Aorta (tissue), 5 donors: ENCODE results near the gene CD86. TPM values are rescaled to one million over a fixed set of nuclear protein-coding genes. Genes with fewer than 3 reads are reported as not detected.

Experiments used
- ATAC-seq: fragments of 200-7000 bp; cut with Tn5 transposase; one replicate; pipeline ENCODE4 v1.9.1; 2022; ENCODE audit warnings: moderate library complexity; ENCODE audit not compliant: low FRiP score
- DNase-seq, 2 donors: peaks; one replicate each; pipeline ENCODE4 v3.0.0-alpha.2; 2020
- H3K27ac ChIP-seq, 2 donors: one replicate each; pipeline ENCODE4 v1.5.1; 2013; ENCODE audit warnings: low read length in 2 of 2, mild to moderate bottlenecking in 2 of 2, moderate library complexity in 2 of 2, control low read depth in 1 of 2, inconsistent platforms in 1 of 2, low read depth in 1 of 2
- H3K27me3 ChIP-seq, 2 donors: one replicate each; pipeline ENCODE4 v1.6.1; 2013; ENCODE audit warnings: control low read depth in 1 of 2, low read length in 1 of 2, mild to moderate bottlenecking in 1 of 2, moderate library complexity in 1 of 2; ENCODE audit not compliant: insufficient read depth in 2 of 2, control insufficient read depth in 1 of 2
- H3K36me3 ChIP-seq, 2 donors: one replicate each; pipeline ENCODE4 v1.6.1; 2013; ENCODE audit warnings: control low read depth in 1 of 2, low read length in 1 of 2, mild to moderate bottlenecking in 1 of 2; ENCODE audit not compliant: insufficient read depth in 2 of 2, control insufficient read depth in 1 of 2
- H3K4me1 ChIP-seq, 2 donors: one replicate each; pipeline ENCODE4 v1.6.1; 2013; ENCODE audit warnings: low read length in 2 of 2, control low read depth in 1 of 2, mild to moderate bottlenecking in 1 of 2, moderate library complexity in 1 of 2; ENCODE audit not compliant: insufficient read depth in 2 of 2, control insufficient read depth in 1 of 2
- H3K4me3 ChIP-seq, 2 donors: one replicate each; pipeline ENCODE4 v1.5.1; 2013; ENCODE audit warnings: low read length in 2 of 2, control low read depth in 1 of 2, mild to moderate bottlenecking in 1 of 2
- H3K9me3 ChIP-seq: one replicate; pipeline ENCODE4 v1.6.1; 2013; ENCODE audit warnings: mild to moderate bottlenecking, low read length; ENCODE audit not compliant: control insufficient read depth
- WGBS, 2 donors: extraction: QIAGEN DNeasy Blood & Tissue Kit; methylation state at CpG; one replicate each; pipeline ENCODE4 v1.1.7; 2013; 5-methylcytosine and 5-hydroxymethylcytosine counted together
- intact Hi-C, 2 donors: fragments of 100-400 bp; cut with DNase I; formaldehyde crosslinking; loops; one replicate each; pipeline versions ENCODE4 v1.14.2 to v1.15.0; 2022
- polyA plus RNA-seq, 2 donors: library from polyadenylated mRNA; stranded (reverse); fragments of 200-250 nt; gene quantifications; one replicate each; pipeline ENCODE4 v1.2.3, GENCODE V29; 2013
- total RNA-seq, 2 donors: library from RNA; stranded (reverse); fragmentation: NEBNext Ultra II Directional; extraction: Animal tissue kit (Norgen Biotek cat#: 25700); gene quantifications; one replicate each; pipeline ENCODE4 v1.2.1, GENCODE V29; 2021
- donor health status: healthy with polysubstance abuse.
- donor health status: Bipolar disorder and iron deficiency.
- donor health status: DM: no; HTN: no; CAD: no.
- donor health status: DM: no; HTN: no; CAD: no.
- donor health status: DM: yes; HTN: yes; CAD: no.

The CD86 gene
- total and polyA plus RNA-seq, 4 donors, result 2.6 to 19.7 (median 9.1) TPM

DNA sequence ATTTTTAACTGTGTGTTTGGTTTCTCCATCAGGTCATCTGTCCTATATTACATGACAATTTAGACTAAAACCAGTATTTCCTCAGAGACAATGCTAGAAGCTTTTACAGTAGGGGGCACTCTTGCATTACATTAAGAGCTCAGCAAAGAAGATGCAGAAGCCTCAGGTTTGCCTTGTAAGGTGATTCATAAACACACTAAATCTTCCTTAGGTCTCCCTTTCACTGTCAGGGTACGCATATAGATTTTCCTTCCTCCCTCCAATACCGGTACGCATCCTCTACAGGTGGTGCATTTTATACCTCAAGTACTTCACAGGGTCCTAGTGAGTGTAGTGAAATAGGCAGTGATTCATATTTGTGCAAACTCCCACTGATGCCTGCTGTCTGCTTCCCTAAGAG is 46.5 kb downstream of the CD86 start:
- ATAC-seq (no peak), DNase-seq (no peak)
- 28 to 59% methylated on average over 3 of the region's 3 CpGs for WGBS, 2 donors
- no peaks in the 10 kb centered on the region for H3K36me3 ChIP-seq
- intact Hi-C loops, result no loop called here
- peaks cover 1% of the 10 kb centered on the region for H3K9me3 ChIP-seq
- H3K27ac ChIP-seq, result no peak overlapping the region
- peaks cover 0 to 2% of the 10 kb centered on the region in 2 donors for H3K27me3 ChIP-seq
- no peak overlapping the region for H3K4me3 ChIP-seq
- H3K4me1 ChIP-seq, result no peaks in the 10 kb centered on the region

DNA sequence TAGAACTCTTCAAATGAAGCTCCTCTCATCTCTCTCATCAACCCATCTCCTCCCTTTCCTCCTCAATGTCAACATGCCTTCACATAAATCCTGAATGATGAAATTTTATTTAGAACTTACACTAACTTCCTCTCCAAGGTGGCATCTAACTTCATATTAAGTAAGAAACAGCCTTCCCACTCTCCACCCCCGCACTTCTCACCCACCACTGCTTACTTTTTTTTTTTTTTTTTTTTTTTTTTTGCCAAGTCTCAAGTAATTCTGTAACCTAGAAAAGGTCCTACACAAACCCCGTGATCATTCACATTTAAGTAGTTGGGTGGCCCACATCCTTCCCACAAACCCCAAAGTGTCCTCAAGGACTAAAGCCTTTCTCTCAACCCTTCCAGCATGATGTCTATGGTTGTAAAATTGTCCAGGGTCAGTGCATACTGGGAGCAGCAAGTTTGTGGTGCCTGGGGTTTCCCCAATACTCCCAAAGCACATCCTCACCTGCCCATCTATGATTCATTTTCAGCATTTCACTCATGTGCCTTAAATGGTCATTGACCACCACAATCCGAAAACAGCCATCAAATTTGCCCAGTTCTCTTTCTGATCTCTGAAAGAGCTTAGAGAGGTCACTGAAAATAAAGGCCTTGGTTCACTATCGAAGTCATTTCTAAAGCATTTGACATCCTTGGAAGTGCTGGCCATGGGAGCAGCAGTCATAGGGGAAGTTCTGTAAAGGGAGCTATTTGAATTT is 47.2 kb downstream of the CD86 start:
- no peak for DNase-seq
- H3K27me3 ChIP-seq, result peaks cover 0 to 2% of the 10 kb centered on the region in 2 donors
- WGBS, 2 donors, result 80 to 81% methylated on average over 4 of the region's 4 CpGs
- intact Hi-C loops, result no loop called here
- H3K4me1 ChIP-seq, result no peaks in the 10 kb centered on the region
- H3K27ac ChIP-seq, result no peak overlapping the region
- no peak overlapping the region for H3K4me3 ChIP-seq
- H3K36me3 ChIP-seq, result no peaks in the 10 kb centered on the region
- no peak for ATAC-seq
- peaks cover 1% of the 10 kb centered on the region for H3K9me3 ChIP-seq

DNA sequence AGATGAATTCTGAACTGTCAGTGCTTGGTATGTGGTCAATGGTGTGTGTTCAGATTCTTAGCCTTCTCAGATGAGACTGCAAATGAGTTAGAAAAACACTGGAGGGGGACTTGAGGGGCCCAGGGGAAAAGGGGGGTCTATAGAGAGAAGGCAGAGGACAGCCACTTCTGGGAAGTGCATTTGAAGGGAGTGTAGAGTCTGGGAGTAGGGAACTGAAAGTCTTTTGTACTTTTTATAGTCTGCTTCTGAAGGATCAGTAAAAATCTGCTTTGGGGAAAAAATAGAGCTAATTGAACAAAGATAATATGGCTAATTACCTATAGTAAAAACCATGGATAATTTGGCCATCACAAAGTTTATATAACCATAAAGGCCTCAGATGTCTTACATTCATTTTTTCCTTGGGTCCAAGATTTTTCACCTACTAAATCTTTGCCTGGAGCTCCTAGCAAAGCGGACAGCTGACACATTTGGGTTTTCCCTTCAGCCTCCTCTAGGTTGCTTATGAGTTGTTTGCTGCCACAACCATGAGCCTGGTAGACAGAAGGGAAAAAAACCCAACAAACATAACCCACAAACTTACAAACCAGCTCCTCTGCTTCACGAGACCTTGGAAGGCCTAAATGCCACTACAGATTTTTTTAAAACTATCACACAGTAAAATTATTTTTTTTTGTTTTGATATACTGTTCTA is 48.8 kb downstream of the CD86 start:
- no peaks in the 10 kb centered on the region for H3K9me3 ChIP-seq
- intact Hi-C loops, result no loop called here
- WGBS, 2 donors, result 79 to 85% methylated on average over 2 of the region's 2 CpGs
- no peak overlapping the region for H3K27ac ChIP-seq
- peaks cover 0 to 1% of the 10 kb centered on the region in 2 donors for H3K27me3 ChIP-seq
- no peaks in the 10 kb centered on the region for H3K4me1 ChIP-seq
- H3K36me3 ChIP-seq, result no peaks in the 10 kb centered on the region
- no peak for DNase-seq
- no peak for ATAC-seq
- H3K4me3 ChIP-seq, result no peak overlapping the region

DNA sequence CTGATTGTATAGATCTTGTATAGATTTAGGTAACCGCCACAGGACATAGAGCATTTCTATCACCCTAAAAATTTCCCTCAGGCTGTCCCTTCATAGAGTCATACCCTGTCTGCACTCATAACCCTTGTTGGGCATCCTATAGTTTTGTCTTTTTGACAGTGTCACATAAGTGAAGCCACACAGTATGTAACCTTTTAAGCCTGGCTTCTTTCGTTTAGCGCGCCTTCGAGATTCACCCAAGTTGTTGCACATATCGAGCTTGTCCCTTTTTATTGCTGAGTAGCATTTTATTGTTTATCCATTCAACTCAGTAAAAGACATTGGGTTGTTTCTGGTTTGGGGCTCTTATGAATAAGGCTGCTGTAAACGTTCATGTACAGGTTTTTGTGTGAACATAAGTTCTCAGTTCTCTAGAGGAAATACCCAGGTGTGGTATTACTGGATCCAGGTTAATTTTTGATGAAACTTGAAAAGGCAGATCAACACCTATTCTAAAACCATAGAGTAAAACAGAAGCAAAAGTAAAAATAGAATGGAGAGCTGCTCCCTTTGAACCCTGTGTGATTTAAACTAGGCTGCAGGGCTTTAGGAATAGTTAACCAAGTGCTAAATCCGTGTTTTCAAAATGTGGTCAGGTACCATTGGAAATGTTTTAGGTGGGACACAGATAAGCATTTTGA is 49.5 kb downstream of the CD86 start:
- Histone ChIP-seq H3K36me3 (no peaks in the 10 kb centered on the region), H3K4me3 (no peak overlapping the region), H3K27me3 (no peaks in the 10 kb centered on the region), H3K9me3 (no peaks in the 10 kb centered on the region), H3K4me1 (no peaks in the 10 kb centered on the region), H3K27ac (no peak overlapping the region)
- intact Hi-C loops, result no loop called here
- 83 to 84% methylated on average over 8 of the region's 8 CpGs for WGBS, 2 donors
- ATAC-seq (no peak), DNase-seq (no peak)

DNA sequence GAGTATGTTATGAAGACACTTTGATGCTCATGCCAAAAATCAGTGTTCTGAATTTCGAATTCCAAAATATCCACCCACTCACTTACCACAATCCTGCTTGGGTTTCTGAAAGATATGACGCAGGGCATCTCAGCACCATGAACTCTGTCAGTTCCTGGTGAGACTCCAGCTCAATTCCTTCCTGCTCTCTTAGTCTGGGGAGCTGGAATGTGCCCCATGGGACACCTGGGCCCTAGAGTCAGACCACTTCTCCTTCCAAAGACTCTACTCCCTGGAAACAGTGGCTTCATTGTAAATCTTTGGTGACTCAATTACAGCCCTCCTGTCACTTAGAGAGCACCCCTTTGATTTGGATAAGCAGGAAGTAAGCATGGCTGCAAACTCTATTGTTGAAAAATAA is 50.5 kb downstream of the CD86 start:
- no peak for ATAC-seq
- no peak for DNase-seq
- no peaks in the 10 kb centered on the region for H3K27me3 ChIP-seq
- 31 to 59% methylated on average over 2 of the region's 2 CpGs for WGBS, 2 donors
- H3K36me3 ChIP-seq, result no peaks in the 10 kb centered on the region
- no peaks in the 10 kb centered on the region for H3K9me3 ChIP-seq
- intact Hi-C loops, result no loop called here
- H3K27ac ChIP-seq, result no peak overlapping the region
- no peak overlapping the region for H3K4me3 ChIP-seq
- no peaks in the 10 kb centered on the region for H3K4me1 ChIP-seq

DNA sequence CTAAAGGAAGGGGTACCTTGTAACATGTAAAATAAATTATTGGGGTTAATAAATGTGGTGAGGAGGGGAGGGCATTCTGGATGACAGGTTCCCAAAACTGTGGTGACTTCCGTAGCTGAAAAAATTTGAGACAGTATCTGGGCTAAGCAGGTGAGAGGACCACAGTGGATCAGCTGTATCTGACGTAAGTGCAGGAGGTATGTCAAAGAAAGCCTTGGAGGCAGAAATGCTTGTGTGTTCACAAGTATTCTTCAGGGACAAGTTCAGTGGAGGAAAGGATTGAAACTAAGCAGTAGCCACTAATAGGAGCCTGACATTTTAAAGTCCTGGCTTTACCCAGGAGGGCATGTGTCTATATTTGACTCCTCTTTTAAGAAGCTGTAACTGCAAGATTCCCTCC is 52.0 kb downstream of the CD86 start:
- Histone ChIP-seq H3K36me3 (no peaks in the 10 kb centered on the region), H3K27me3 (no peaks in the 10 kb centered on the region), H3K27ac (no peak overlapping the region), H3K4me1 (no peaks in the 10 kb centered on the region), H3K9me3 (peaks cover 3% of the 10 kb centered on the region), H3K4me3 (no peak overlapping the region)
- DNase-seq, result no peak
- ATAC-seq, result no peak
- 77 to 87% methylated on average over 2 of the region's 2 CpGs for WGBS, 2 donors
- intact Hi-C loops, result no loop called here

DNA sequence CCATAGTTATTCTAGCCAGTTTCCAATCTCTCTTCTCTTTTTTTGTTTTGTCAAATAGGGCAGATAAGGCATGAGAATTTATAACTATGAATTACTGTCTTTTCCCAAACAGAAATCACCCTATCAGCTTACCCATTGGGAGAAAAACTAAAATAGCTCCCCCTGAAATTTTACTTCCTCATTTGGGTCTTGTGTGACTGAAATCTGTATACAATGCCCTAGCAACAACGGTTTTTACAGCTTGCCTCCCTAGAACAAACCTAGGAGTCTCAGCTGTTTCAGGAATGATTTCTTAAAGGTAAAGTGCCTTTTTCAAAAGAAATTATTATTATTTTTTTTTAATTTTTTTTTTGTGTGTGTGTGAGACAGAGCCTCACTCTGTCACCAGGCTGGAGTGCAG is 56.8 kb downstream of the CD86 start:
- Histone ChIP-seq H3K36me3 (no peaks in the 10 kb centered on the region), H3K9me3 (peaks cover 3% of the 10 kb centered on the region), H3K27me3 (no peaks in the 10 kb centered on the region), H3K4me3 (no peak overlapping the region), H3K27ac (no peak overlapping the region), H3K4me1 (no peaks in the 10 kb centered on the region)
- 46 to 53% methylated on average over 1 of the region's 1 CpG for WGBS, 2 donors
- intact Hi-C loops, result no loop called here
- ATAC-seq (no peak), DNase-seq (no peak)

DNA sequence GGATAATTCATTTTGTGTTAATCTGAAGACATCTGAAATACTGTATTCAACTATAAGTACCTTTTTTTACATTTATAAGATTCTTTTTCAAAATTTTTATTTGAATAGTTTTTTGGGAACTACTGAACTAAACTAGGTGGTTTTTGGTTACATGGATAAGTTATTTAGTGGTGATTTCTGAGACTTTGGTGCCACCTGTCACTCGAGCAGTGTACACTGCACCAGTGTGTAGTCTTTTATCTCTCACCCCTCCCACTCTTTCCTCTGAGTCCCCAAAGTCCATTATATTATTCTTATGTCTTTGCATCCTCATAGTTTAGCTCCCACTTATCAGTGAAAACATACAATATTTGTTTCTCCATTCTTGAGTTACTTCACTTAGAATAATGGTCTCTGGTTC is 57.6 kb downstream of the CD86 start:
- H3K27ac ChIP-seq, result no peak overlapping the region
- no peaks in the 10 kb centered on the region for H3K36me3 ChIP-seq
- no peaks in the 10 kb centered on the region for H3K27me3 ChIP-seq
- 32 to 38% methylated on average over 1 of the region's 1 CpG for WGBS, 2 donors
- H3K4me1 ChIP-seq, result no peaks in the 10 kb centered on the region
- no peak for DNase-seq
- ATAC-seq, result no peak
- peaks cover 5% of the 10 kb centered on the region for H3K9me3 ChIP-seq
- intact Hi-C loops, result no loop called here
- no peak overlapping the region for H3K4me3 ChIP-seq
